K562 (cell line): ENCODE data around the gene SZT2. TPM values are rescaled to one million over a fixed set of nuclear protein-coding genes. Genes with fewer than 3 reads are reported as not detected.

Experiments
- ATAC-seq: fragments of 200-7000 bp; cut with Tn5 transposase; 3 replicates; pipeline ENCODE4 v1.9.1; 2020; ENCODE audit warnings: moderate library complexity
- BruUV-seq: library from RNA; stranded (reverse); fragments of 400-500 nt; replicated peaks from 2 replicates; lab custom pipeline; 2021; lab: Mats Ljungman, UMichigan
- CTCF ChIA-PET: fragments of 300-600 bp; formaldehyde crosslinking; extraction: SDS; loops from one replicate; lab custom pipeline; 2021; ENCODE audit warnings: low intra/inter-chr PET ratio; lab: Yijun Ruan, JAX
- POLR2A ChIA-PET: fragments of 300-600, 350-650 bp; sonication (Branson Sonifier 250); formaldehyde crosslinking; extraction: SDS; loops from one replicate; lab custom pipeline; 2021; ENCODE audit warnings: antibody characterized with exemption, inconsistent platforms; lab: Yijun Ruan, JAX
- DNase-seq, 4 experiments: peaks; one replicate each; pipeline versions ENCODE4 v3.0.0 to v3.0.0-alpha.2; 2011 to 2018; ENCODE audit warnings: low spot score in 3 of 4, mixed read lengths in 3 of 4; ENCODE audit errors: extremely low read depth in 1 of 4
- FAIRE-seq: peaks from 2 replicates; lab custom pipeline; 2011; peaks lifted over from hg19 to GRCh38; lab: Jason Lieb, UNC
- H2AFZ ChIP-seq: 2 replicates; pipeline ENCODE4 v1.6.0; 2011; ENCODE audit warnings: low read depth, low read length, control low read depth, inconsistent platforms
- H3K27ac ChIP-seq: fragments of 200-600 bp; 3 replicates; pipeline ENCODE4 v1.8.0; 2011; ENCODE audit warnings: low read depth, mild to moderate bottlenecking, control low read depth, inconsistent platforms, low read length, moderate library complexity, mixed read lengths; ENCODE audit errors: extremely low read depth
- H3K27me3 ChIP-seq, 2 experiments: fragments of 300-600 bp in 1 of 2; 2 replicates in 1 of 2; 3 replicates in 1 of 2; pipeline versions ENCODE4 v1.6.0 to v1.8.0; 2011; ENCODE audit warnings: inconsistent platforms in 2 of 2, low read length in 2 of 2, mild to moderate bottlenecking in 1 of 2, mixed read lengths in 1 of 2, moderate library complexity in 1 of 2; ENCODE audit not compliant: control insufficient read depth in 2 of 2, insufficient read depth in 2 of 2
- H3K36me3 ChIP-seq: fragments of 300-600 bp; 3 replicates; pipeline ENCODE4 v1.8.0; 2011; ENCODE audit warnings: mild to moderate bottlenecking, low read length, inconsistent platforms; ENCODE audit not compliant: control insufficient read depth, insufficient read depth
- H3K4me1 ChIP-seq, 2 experiments: fragments of 200-600 bp in 1 of 2; replicated peaks in 1 of 2; 2 replicates in 1 of 2; 3 replicates in 1 of 2; pipeline versions ENCODE4 v1.5.1 to v1.8.0; 2011; ENCODE audit warnings: inconsistent platforms in 2 of 2, low read length in 2 of 2, mild to moderate bottlenecking in 1 of 2, mixed read lengths in 1 of 2, moderate library complexity in 1 of 2; ENCODE audit not compliant: control insufficient read depth in 2 of 2, insufficient read depth in 2 of 2
- H3K4me2 ChIP-seq: 2 replicates; pipeline ENCODE4 v1.6.1; 2011; ENCODE audit warnings: low read length, control low read depth, inconsistent platforms, mixed read lengths; ENCODE audit not compliant: insufficient read depth
- H3K4me3 ChIP-seq: fragments of 200-600 bp; sonication (generic), shearing (Covaris generic); 2 replicates; pipeline ENCODE4 v1.5.1; 2016; ENCODE audit warnings: control low read depth, inconsistent platforms
- H3K79me2 ChIP-seq: fragments of 200-600 bp; 3 replicates; pipeline ENCODE4 v1.8.0; 2011; ENCODE audit warnings: low read length, inconsistent platforms; ENCODE audit not compliant: control insufficient read depth, insufficient read depth
- H3K9ac ChIP-seq, 2 experiments: 2 replicates each; pipeline versions ENCODE4 v1.6.0 to v1.6.1; 2011; ENCODE audit warnings: low read depth in 2 of 2, low read length in 2 of 2, control low read depth in 1 of 2, inconsistent platforms in 1 of 2, mild to moderate bottlenecking in 1 of 2, mixed read lengths in 1 of 2; ENCODE audit not compliant: insufficient read depth in 1 of 2
- H3K9me1 ChIP-seq: one replicate; pipeline ENCODE4 v1.6.0; 2011; ENCODE audit warnings: inconsistent platforms, mild to moderate bottlenecking, low read length, moderate library complexity; ENCODE audit not compliant: control insufficient read depth, insufficient read depth
- H3K9me3 ChIP-seq: replicated peaks from 2 replicates; pipeline ENCODE4 v1.5.1; 2011; ENCODE audit warnings: low read depth, low read length, inconsistent platforms; ENCODE audit not compliant: control insufficient read depth, insufficient read depth
- H4K20me1 ChIP-seq: replicated peaks from 2 replicates; pipeline ENCODE4 v1.6.1; 2011; ENCODE audit warnings: low read length, inconsistent platforms, mixed read lengths; ENCODE audit not compliant: control insufficient read depth, insufficient read depth
- ESRRA ChIP-seq: fragments of 450-650 bp; IDR thresholded peaks from 2 replicates; pipeline ENCODE4 v1.6.1; 2014; ENCODE audit warnings: low read depth, mild to moderate bottlenecking, moderate library complexity, borderline replicate concordance
- MAFF ChIP-seq: IDR thresholded peaks from 2 replicates; pipeline ENCODE4 v1.6.1; 2012; ENCODE audit warnings: low read length, improper control_type of control experiment
- PKNOX1 ChIP-seq: fragments of 450-650 bp; IDR thresholded peaks from 2 replicates; pipeline ENCODE4 v1.6.1; 2016
- SMC3 ChIP-seq: conservative IDR thresholded peaks from 2 replicates; pipeline ENCODE4 v1.6.1; 2011; ENCODE audit warnings: low read depth, low read length, improper control_type of control experiment; ENCODE audit not compliant: insufficient read depth
- YY1 ChIP-seq, 3 experiments: IDR thresholded peaks; 2 replicates each; pipeline ENCODE4 v1.6.1; 2011; ENCODE audit warnings: low read length in 2 of 3, mild to moderate bottlenecking in 2 of 3, moderate library complexity in 2 of 3, borderline replicate concordance in 1 of 3, control low read depth in 1 of 3, low read depth in 1 of 3; ENCODE audit not compliant: insufficient read depth in 3 of 3, insufficient replicate concordance in 2 of 3, control insufficient read depth in 1 of 3, insufficient read length in 1 of 3; ENCODE audit errors: extremely low read depth in 1 of 3
- ZBTB26 ChIP-seq: fragments of 450-650 bp; formaldehyde crosslinking; IDR thresholded peaks from 2 replicates; pipeline ENCODE4 v1.4.0; 2022; ENCODE audit warnings: missing genetic modification characterization
- WGBS: fragments of 100-300 bp; shearing (Covaris generic); methylation state at CpG from one replicate; pipeline ENCODE4 v1.1.6; 2016; ENCODE audit warnings: low coverage, mixed read lengths; ENCODE audit not compliant: insufficient coverage; ENCODE audit errors: missing lambda C conversion rate; 5-methylcytosine and 5-hydroxymethylcytosine counted together
- in situ Hi-C: fragments of 300-500 bp; cut with MboI; formaldehyde crosslinking; loops from 4 replicates; pipeline ENCODE4 v1.15.0; 2018; ENCODE audit warnings: inconsistent platforms, mixed read lengths
- intact Hi-C: fragments of 100-400 bp; cut with micrococcal nuclease; formaldehyde crosslinking; loops from 2 replicates; pipeline ENCODE4 v1.14.2; 2022
- polyA plus RNA-seq, 8 experiments: library from polyadenylated mRNA; depleted of rRNA in 4 of 8; stranded (reverse) in 5 of 8; unstranded in 3 of 8; fragments of >200 nt; fragmentation: Nextera tagmentation in 2 of 8; fragmentation: Illumina TruSeq in 1 of 8; extraction: Ambion mirVana in 2 of 8; extraction: Trizol in 1 of 8; gene quantifications; 2 replicates each; pipeline versions ENCODE4 v1.2.1 to v1.2.3, GENCODE V29; 2011 to 2014; ENCODE audit warnings: inconsistent platforms in 1 of 8, missing spikeins in 1 of 8
- total RNA-seq, 7 experiments: library from RNA; depleted of rRNA in 6 of 7; stranded (reverse); fragments of >200 nt in 6 of 7; fragmentation: Illumina TruSeq in 2 of 7; extraction: Trizol in 2 of 7; gene quantifications; 2 replicates each; pipeline versions ENCODE4 v1.2.1 to v1.2.3, GENCODE V29; 2011 to 2021; ENCODE audit warnings: low replicate concordance in 1 of 7

Gene SZT2
- total and polyA plus RNA-seq, 9 of the 15 experiments (the other 6 are each of a cell fraction or from before 2014, with no cell fraction given), result 0.88 to 31.0 (median 12.8) TPM

GRCh38 chr1:43351421-43352350 is 38.0 kb upstream of the SZT2 start:
- ATAC-seq (peak; percentile 54), DNase-seq (no peak), FAIRE-seq (no peak)
- BruUV-seq, result no TSS peak
- H2AFZ ChIP-seq, result peak overlapping the region; percentile 32; the same call in 1 of the 2 replicates
- no peak overlapping the region for H3K4me3 ChIP-seq
- ChIA-PET POLR2A (interaction anchor here (1.0 to 1.2 kb wide), 2 partner anchors 9 to 12 kb away, joined by 4 read pairs; no protein-coding TSS in a partner anchor), CTCF (no interaction called here)
- TF ChIP-seq YY1 (IDR thresholded peaks at IDR 0.05; ENCODE audit: borderline replicate concordance in 1 of 3, control insufficient read depth in 1 of 3, extremely low read depth in 1 of 3, insufficient read depth in 3 of 3, insufficient read length in 1 of 3, insufficient replicate concordance in 2 of 3, low read depth in 1 of 3, low read length in 2 of 3) (peak in 1 of 3 experiments; percentile 56), PKNOX1 (peak; percentile 22; the same call in 1 of the 2 replicates), MAFF (no peak), SMC3 (no peak), ZBTB26 (0 out of 2 replicates have a peak, but pooled peaks have one; percentile 32), ESRRA (no peak)
- in situ Hi-C loops (no loop called here), intact Hi-C loops (no loop called here)
- H4K20me1 ChIP-seq, result no peaks in the 10 kb centered on the region
- no peak overlapping the region for H3K4me2 ChIP-seq
- H3K27me3 ChIP-seq, result no peaks in the 10 kb centered on the region
- H3K79me2 ChIP-seq, result no peaks in the 10 kb centered on the region
- no peaks in the 10 kb centered on the region for H3K9me1 ChIP-seq
- H3K9ac ChIP-seq, result peak overlapping the region in 1 of 2 experiments; percentile 46; a peak in 1 of 4 replicates
- no peak overlapping the region for H3K27ac ChIP-seq
- 34% methylated on average over 10 of the region's 10 CpGs for WGBS
- peaks cover 0 to 13% of the 10 kb centered on the region in 2 experiments; a peak in 3 of 5 replicates for H3K4me1 ChIP-seq
- H3K9me3 ChIP-seq, result no peaks in the 10 kb centered on the region
- no peaks in the 10 kb centered on the region for H3K36me3 ChIP-seq
